HCT116 (cell line): Measurements from ENCODE around the gene AARSD1.

Source experiments
- JUND ChIP-seq: IDR thresholded peaks from 2 replicates; pipeline ENCODE4 v1.6.1; 2012
- POLR2A ChIP-seq: IDR thresholded peaks from 2 replicates; pipeline ENCODE4 v1.7.0; 2011; ENCODE audit warnings: borderline replicate concordance; ENCODE audit not compliant: insufficient read depth, insufficient read length; ENCODE audit errors: extremely low read depth
- SRF ChIP-seq: IDR thresholded peaks from 2 replicates; pipeline ENCODE4 v1.6.1; 2012; ENCODE audit warnings: low read depth
- TF ChIP-seq, protein P1 (sequence below), 3 experiments: fragments of 200-600 bp in 1 of 3; sonication (generic) in 1 of 3; IDR thresholded peaks in 2 of 3; conservative IDR thresholded peaks in 1 of 3; 2 replicates each; pipeline ENCODE4 v1.5.1; 2012 to 2017; ENCODE audit warnings: low read depth in 2 of 3, low read length in 2 of 3, antibody characterized with exemption in 1 of 3, borderline replicate concordance in 1 of 3, control low read depth in 1 of 3, mild to moderate bottlenecking in 1 of 3, mixed read lengths in 1 of 3, mixed run types in 1 of 3, moderate library complexity in 1 of 3; ENCODE audit not compliant: insufficient read depth in 1 of 3
- TF ChIP-seq, protein P2 (sequence below): IDR thresholded peaks from 2 replicates; pipeline ENCODE4 v1.6.1; 2012

DNA sequence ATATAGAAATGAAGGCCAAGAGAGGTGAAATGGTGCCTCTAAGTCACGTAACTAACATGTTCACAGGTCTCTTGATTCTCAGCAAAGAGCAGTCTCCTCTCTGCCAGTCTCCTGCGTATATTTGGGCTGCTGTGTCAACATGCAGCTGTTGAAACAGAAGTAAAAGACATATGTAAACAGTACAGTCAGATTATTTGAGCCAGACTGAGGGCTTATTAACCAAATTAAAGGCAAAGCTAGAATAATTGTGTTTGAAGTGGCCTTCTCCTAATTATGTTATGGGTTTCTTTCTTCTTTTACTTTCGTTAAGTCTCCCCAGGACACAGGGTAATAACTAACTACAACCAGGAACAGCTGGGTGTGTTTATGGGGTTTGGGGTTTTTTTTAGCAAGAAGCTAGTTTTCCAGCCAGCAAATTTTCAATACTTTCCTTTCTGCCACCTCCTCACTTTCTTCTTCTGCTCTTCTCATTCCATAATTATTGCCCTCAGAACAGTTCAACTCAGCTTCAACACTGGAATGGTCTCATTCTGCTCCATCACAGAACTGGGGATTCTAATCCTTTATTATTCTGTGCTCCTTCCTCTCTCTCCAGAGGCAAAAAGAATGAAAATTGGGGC lies 45.2 kb downstream of the AARSD1 start:
- TF ChIP-seq, protein P1, sequence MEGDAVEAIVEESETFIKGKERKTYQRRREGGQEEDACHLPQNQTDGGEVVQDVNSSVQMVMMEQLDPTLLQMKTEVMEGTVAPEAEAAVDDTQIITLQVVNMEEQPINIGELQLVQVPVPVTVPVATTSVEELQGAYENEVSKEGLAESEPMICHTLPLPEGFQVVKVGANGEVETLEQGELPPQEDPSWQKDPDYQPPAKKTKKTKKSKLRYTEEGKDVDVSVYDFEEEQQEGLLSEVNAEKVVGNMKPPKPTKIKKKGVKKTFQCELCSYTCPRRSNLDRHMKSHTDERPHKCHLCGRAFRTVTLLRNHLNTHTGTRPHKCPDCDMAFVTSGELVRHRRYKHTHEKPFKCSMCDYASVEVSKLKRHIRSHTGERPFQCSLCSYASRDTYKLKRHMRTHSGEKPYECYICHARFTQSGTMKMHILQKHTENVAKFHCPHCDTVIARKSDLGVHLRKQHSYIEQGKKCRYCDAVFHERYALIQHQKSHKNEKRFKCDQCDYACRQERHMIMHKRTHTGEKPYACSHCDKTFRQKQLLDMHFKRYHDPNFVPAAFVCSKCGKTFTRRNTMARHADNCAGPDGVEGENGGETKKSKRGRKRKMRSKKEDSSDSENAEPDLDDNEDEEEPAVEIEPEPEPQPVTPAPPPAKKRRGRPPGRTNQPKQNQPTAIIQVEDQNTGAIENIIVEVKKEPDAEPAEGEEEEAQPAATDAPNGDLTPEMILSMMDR (IDR thresholded peaks at IDR 0.05 in 2 of 3, conservative IDR thresholded peaks at IDR 0.05 in 1 of 3; ENCODE audit: borderline replicate concordance in 1 of 3, insufficient read depth in 1 of 3, low read depth in 2 of 3, low read length in 2 of 3), result no peak
- TF ChIP-seq POLR2A (no peak), JUND (no peak), SRF (no peak)
- TF ChIP-seq, protein P2, sequence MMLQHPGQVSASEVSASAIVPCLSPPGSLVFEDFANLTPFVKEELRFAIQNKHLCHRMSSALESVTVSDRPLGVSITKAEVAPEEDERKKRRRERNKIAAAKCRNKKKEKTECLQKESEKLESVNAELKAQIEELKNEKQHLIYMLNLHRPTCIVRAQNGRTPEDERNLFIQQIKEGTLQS, result no peak
